Hypothalamus (tissue), 51 donors: ENCODE data around the gene METTL16.
"Not testable (repeated sequence)": the region's sequence is repeated elsewhere in the genome, so short reads cannot be mapped to it uniquely, and the experiment has no call there.

Experiments
- DNase-seq, 51 donors: peaks; one replicate each; lab custom pipeline; 2025; lab: John Stamatoyannopoulos, UW

The METTL16 gene

DNA sequence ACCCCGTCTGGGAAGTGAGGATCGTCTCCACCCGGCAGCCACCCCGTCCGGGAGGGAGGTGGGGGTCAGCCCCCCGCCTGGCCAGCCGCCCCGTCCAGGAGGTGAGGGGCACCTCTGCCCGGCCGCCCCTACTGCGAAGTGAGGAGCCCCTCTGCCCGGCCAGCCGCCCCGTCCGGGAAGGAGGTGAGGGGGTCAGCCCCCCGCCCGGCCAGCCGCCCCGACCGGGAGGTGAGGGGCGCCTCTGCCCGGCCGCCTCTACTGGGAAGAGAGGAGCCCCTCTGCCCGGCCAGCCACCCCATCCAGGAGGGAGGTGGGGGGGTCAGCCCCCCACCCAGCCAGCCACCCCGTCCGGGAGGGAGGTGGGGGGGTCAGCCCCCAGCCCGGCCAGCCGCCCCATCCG lies 4.7 kb downstream of the METTL16 start:
- DNase-seq = not testable (repeated sequence)

- no peak for DNase-seq
These were observed 8.1 kb downstream of the METTL16 start for GRCh38 chr17:2503627-2504026.

- DNase-seq = no peak
These were observed 8.7 kb downstream of the METTL16 start for GRCh38 chr17:2502871-2503580.

DNA sequence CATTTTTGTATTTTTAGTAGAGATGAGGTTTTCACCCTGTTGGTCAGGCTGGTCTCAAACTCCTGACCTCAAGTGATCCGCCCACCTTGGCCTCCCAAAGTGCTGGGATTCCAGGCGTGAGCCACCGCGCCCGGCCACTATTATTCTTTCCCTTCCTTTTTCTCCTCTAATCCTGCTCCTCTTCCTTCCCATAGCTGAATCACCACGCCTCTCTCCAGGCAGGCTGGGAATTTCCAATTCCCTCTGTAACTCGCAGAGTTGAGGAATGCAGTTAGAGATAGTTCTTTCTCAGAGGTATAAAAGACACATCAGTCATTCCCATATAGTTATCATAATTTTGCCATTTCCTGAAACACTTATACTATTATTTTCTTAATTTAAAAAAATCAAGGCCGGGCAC lies 11.2 kb downstream of the METTL16 start:
- no peak for DNase-seq

- DNase-seq = not testable (repeated sequence)
These were observed 22.4 kb downstream of the METTL16 start for GRCh38 chr17:2489286-2489685.

DNA sequence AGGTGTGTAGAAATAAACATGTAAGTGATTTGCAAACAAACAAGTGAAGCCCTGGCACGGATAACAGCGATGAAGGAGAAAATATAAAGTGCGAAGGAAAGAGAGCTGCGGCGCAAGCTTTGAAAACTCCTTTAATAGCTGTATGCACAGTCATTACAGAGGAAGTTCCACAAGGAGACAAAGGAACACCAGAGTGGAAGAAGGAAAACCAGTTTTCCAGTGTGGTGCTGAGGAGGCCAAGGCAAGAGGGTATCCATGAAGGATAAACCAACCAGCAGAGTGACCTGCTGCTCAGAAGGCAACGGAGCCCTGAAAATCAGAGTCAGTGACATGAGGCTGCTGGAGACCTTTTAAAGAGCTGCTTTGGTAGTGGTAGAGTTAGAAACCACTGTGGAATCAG lies 24.4 kb downstream of the METTL16 start:
- DNase-seq = no peak

GRCh38 chr17:2486709-2487108 lies 25.0 kb downstream of the METTL16 start:
- not testable (repeated sequence) for DNase-seq

DNA sequence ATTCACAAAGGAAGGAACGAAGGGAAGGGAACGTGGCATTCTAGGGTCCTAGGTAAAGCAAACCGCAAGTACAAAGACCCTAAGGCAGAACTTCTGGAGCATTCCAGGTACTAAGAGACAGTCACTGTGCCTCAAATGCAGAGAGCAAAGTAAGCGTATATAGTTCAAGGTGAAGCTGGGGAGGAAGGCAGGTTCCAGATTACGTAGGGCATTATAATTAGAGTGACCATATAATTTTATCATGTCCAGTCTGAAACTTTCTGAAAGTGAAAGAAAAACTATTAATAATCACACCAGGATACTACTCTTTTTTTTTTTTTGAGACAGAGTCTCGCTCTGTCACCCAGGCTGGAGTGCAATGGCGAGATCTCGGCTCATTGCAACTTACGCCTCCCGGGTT lies 25.7 kb downstream of the METTL16 start:
- DNase-seq = no peak

DNA sequence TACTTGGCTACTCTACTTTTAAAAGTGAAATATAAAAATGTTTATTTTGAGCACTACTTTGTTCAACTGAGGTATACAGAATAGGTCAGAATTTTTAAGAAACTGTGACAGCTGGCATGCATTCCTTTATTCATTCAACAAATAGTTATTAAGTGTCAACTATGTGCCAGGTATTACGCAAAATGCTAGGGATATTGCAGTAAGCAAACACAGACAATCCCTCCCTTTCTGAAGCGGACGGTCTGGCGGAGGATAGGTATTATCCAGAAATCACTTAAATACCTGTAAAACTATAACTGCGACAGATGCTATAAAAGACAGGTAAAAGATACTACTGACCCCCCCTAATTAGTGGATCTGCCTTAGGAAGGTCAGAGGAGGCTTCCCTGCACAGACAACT lies 26.1 kb downstream of the METTL16 start:
- no peak for DNase-seq

DNA sequence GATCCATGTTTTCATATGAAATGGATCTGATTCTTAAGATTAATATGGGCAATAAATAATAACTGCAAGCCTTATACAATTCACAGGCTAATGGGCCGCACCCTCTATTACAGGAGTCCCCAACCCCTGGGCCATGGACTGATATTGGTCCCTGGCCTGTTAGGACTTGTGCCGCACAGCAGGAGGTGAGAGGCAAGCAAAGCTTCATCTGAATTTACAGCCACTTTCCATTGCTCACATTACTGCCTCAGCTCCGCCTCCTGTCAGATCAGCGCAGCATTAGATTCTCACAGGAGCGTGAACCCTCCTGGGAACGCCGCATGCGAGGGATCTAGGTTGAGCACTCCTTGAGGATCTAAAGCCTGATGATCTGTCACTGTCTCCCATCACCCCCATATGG lies 26.8 kb downstream of the METTL16 start:
- peak in 1 of 51 donors; percentile 4 for DNase-seq

DNA sequence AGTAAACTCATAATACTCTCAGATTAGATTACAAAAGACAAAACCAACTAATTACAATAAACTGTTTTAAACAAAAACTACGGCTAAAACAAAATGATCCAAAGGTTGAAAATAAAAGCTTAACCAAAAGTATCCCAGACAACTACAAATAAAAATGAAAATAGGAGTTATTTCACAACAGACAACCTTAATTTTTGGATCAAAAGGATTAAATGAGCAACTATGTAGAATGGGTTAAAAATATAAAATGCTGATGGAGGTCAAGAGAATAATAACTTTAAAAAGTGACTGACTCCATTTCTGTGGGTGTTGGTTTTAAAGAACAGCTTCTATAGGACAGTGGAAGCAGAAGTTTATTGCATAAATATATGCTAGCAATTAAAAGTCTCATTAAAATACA lies 28.6 kb downstream of the METTL16 start:
- no peak for DNase-seq

- no peak for DNase-seq
These were observed 29.5 kb downstream of the METTL16 start for GRCh38 chr17:2482218-2482617.

DNA sequence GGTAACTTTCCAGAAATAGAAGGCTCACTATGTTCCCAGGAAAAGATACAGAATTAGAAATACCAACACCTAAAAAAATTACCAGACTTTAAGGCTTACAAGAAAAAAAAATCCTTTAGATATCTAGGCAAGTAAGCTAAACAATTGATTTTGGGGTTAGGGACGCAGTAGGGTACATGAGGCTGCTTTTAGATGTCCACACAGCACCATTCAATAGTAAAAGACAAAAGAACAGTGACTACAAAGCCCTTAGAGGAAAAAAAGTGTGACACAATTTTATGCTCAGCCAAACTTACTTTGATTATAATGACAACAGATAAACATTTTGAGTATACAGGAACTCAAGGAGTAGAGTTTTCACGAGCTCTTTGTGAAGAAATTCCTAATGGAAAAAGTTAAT lies 29.9 kb downstream of the METTL16 start:
- no peak for DNase-seq

DNA sequence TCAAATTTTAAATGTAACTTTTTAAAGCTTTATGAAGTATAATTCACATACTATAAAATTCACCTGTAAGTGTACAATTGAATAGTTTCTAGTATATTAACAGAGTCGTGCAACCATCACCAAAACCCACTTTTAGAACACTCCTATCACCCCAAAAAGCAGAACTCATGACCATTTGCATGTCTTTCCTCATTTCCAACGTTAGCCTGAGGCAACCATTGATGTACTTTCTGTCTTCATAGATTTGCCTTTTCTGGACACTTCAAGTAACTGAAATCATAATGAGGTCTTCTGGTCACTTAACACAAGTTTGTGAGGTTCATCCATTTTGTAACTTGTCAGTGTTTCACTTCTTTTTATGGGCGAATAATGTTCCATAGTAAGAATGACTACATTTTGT lies 33.2 kb downstream of the METTL16 start:
- no peak for DNase-seq

GRCh38 chr17:2475056-2475455 lies 36.6 kb downstream of the METTL16 start:
- no peak for DNase-seq

GRCh38 chr17:2474371-2474770 lies 37.3 kb downstream of the METTL16 start:
- DNase-seq = no peak

GRCh38 chr17:2468270-2468669 lies 43.4 kb downstream of the METTL16 start:
- no peak for DNase-seq

GRCh38 chr17:2466931-2467330 lies 44.8 kb downstream of the METTL16 start:
- no peak for DNase-seq

- no peak for DNase-seq
These were observed 49.2 kb downstream of the METTL16 start for GRCh38 chr17:2462481-2462880.

DNA sequence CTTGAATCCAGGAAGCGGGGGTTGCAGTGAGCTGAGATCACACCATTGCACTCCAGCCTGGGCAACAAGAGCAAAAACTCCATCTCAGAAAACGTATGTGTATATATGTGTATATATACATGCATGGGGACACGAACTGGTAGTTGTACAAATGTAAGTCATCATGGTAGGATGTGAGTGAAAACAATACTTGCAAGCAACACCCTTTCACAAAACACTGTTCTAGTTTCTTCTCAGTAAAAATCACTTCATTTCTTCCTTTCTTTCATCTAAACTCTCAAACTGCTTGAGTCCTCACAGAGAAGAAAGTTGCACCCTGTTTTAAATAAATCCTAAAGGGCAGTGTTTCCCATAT lies 51.8 kb downstream of the METTL16 start:
- no peak for DNase-seq

GRCh38 chr17:2457913-2458312 lies 53.8 kb downstream of the METTL16 start:
- no peak for DNase-seq

DNA sequence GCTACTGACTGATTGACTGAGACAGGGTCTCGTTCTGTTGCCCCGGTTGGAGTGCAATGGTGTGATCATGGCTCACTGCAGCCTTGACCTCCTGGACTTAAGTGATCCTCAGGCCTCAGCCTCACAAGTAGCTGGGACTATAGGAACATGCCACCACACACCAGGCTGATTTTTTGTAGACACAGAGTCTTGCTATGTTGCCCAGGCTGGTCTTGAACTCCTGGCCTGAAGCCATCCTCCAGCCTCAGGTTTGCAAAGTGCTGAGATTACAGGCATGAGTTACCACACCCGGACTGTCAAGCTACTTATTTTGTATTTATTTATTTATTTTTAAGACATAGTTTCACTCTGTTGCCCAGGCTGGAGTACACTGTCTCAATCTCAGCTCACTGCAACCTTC lies 55.2 kb downstream of the METTL16 start:
- DNase-seq = no peak

DNA sequence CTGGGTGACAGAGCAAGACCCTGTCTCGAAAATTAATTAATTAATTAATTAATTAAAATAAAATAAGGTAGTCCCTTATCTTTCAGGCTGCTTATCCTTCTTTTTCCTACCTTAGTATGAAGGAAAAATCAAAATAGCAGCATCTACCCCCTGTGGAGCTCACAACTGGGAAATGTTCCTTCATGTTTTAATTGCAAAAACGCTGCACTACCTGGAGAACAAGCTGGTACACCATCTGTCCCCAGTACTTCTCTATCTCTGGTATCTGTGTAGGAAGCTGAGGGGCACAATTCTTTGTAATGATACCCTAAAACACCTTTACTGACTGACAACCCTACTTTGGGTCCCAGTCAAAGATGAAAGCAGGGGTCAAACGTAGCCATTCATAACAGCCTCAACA lies 55.7 kb downstream of the METTL16 start:
- DNase-seq = no peak
